ENCODE data around the gene TXNIP. TPM values are rescaled to one million over a fixed set of nuclear protein-coding genes. Genes with fewer than 3 reads are reported as not detected.

TXNIP gene
- total and polyA plus RNA-seq, 2 donors from 2014 or later, result 356 to 1,197 TPM

GRCh38 chr1:146020058-146021049 is 24.0 kb upstream of the TXNIP start:
- Histone ChIP-seq H3K4me1 (ENCODE audit: control insufficient read depth in 2 of 3, insufficient read depth in 2 of 3, low read depth in 1 of 3, low read length in 3 of 3) (no peaks in the 10 kb centered on the region), H3K36me3 (ENCODE audit: control insufficient read depth in 2 of 3, insufficient read depth in 3 of 3, low read length in 3 of 3) (no peaks in the 10 kb centered on the region), H3K9me3 (ENCODE audit: control insufficient read depth in 2 of 3, insufficient read depth in 1 of 3, low read length in 3 of 3) (no peaks in the 10 kb centered on the region), H3K27ac (ENCODE audit: low read depth in 2 of 2, low read length in 2 of 2) (no peak overlapping the region), H3K4me3 (ENCODE audit: low read length in 3 of 3) (no peak overlapping the region), H3K27me3 (ENCODE audit: control insufficient read depth, insufficient read depth, low read length) (peaks cover 20% of the 10 kb centered on the region), H3K9ac (ENCODE audit: low read length in 3 of 3) (no peak overlapping the region)
- intact Hi-C loops (cut with DNase I), result no loop called here
- no peak for TF ChIP-seq CTCF (IDR thresholded peaks at IDR 0.05; ENCODE audit: borderline replicate concordance, extremely low read depth, insufficient read depth)
- DNase-seq (peak in 1 of 5 donors; percentile 17), FAIRE-seq (no peak)

GRCh38 chr1:146019231-146020057 is 23.1 kb upstream of the TXNIP start:
- intact Hi-C loops (cut with DNase I), result loop anchor here (5.0 to 10.0 kb wide), 2 partner anchors 47 to 175 kb away; partner anchors contain the start of gene NUDT17
- Histone ChIP-seq H3K27ac (ENCODE audit: low read depth in 2 of 2, low read length in 2 of 2) (no peak overlapping the region), H3K9me3 (ENCODE audit: control insufficient read depth in 2 of 3, insufficient read depth in 1 of 3, low read length in 3 of 3) (no peaks in the 10 kb centered on the region), H3K9ac (ENCODE audit: low read length in 3 of 3) (no peak overlapping the region), H3K4me1 (ENCODE audit: control insufficient read depth in 2 of 3, insufficient read depth in 2 of 3, low read depth in 1 of 3, low read length in 3 of 3) (no peaks in the 10 kb centered on the region), H3K4me3 (ENCODE audit: low read length in 3 of 3) (peak overlapping the region in 2 of 3 donors; percentile 26 to 29), H3K36me3 (ENCODE audit: control insufficient read depth in 2 of 3, insufficient read depth in 3 of 3, low read length in 3 of 3) (no peaks in the 10 kb centered on the region), H3K27me3 (ENCODE audit: control insufficient read depth, insufficient read depth, low read length) (peaks cover 20% of the 10 kb centered on the region)
- FAIRE-seq, result no peak
- DNase-seq, result peak in 3 of 5 donors; percentile 26 to 57 (median 33)
- TF ChIP-seq CTCF (IDR thresholded peaks at IDR 0.05; ENCODE audit: borderline replicate concordance, extremely low read depth, insufficient read depth), result no peak

- H3K4me3 ChIP-seq (ENCODE audit: low read length in 3 of 3), result no peak overlapping the region
- no peaks in the 10 kb centered on the region for H3K9me3 ChIP-seq (ENCODE audit: control insufficient read depth in 2 of 3, insufficient read depth in 1 of 3, low read length in 3 of 3)
- no peak overlapping the region for H3K9ac ChIP-seq (ENCODE audit: low read length in 3 of 3)
- TF ChIP-seq CTCF (IDR thresholded peaks at IDR 0.05; ENCODE audit: borderline replicate concordance, extremely low read depth, insufficient read depth), result no peak
- no peak for DNase-seq
- no peaks in the 10 kb centered on the region for H3K4me1 ChIP-seq (ENCODE audit: control insufficient read depth in 2 of 3, insufficient read depth in 2 of 3, low read depth in 1 of 3, low read length in 3 of 3)
- intact Hi-C loops (cut with DNase I), result loop anchor here (5.0 to 10.0 kb wide), 2 partner anchors 45 to 172 kb away; partner anchors contain the start of gene NUDT17
- no peaks in the 10 kb centered on the region for H3K36me3 ChIP-seq (ENCODE audit: control insufficient read depth in 2 of 3, insufficient read depth in 3 of 3, low read length in 3 of 3)
- FAIRE-seq, result no peak
- H3K27ac ChIP-seq (ENCODE audit: low read depth in 2 of 2, low read length in 2 of 2), result no peak overlapping the region
- H3K27me3 ChIP-seq (ENCODE audit: control insufficient read depth, insufficient read depth, low read length), result peaks cover 20% of the 10 kb centered on the region
These were observed 20.5 kb upstream of the TXNIP start for GRCh38 chr1:146016891-146017290.

Measured in kidney (tissue), 14 donors.